Measurements from ENCODE around the gene CRAMP1.

The CRAMP1 gene

DNA sequence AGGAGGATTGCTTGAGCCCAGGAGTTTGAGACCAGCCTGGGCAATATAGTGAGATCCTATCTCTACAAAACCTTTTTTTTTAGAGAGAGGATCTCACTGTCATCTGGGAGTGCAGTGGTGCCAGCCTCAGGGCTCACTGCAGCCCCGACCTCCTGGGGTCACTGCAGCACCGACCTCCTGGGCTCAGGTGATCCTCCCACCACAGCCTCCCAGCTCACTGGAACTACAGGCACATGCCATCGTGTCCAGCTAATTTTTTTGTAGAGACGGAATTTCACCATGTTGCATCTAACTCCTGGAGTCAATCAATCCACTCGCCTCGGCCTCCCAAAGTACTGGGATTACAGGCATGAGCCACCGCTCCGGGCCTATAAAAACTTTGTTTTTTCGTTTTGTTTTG, 109.2 kb downstream of the CRAMP1 start:
- no peak for DNase-seq

DNA sequence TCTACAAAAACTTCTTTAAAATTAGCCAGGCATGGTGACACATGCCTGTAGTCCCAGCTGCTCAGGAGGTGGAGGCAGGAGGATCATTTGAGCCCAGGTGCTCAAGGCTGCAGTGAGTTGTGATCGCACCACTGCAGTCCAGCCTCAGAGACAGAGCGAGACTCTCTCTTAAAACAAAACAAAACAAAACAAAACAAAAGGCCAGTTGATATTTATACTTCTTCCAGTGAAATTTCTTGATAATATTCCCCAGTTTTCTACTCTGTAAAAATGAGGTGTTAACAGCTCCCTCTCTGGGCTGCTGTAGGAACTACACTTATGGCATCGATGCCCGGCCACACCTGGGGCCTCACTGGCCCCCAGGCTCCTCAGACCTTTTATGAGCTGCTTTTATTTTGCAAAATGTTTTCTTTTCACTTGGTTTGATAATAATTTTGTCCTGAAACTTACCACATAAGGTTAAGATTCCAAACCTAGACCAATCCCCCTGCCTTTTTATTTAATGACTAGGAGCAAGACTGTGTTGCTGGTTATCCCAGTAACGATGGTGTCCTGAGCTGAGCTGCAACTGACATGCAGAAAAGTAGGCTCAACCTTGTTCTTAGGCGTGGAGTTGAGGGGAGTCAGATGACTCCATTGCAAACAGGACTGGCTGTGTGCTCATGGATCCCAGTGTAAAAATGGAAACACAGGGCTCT, 111.4 kb downstream of the CRAMP1 start:
- DNase-seq: peak; percentile 38 to 61

DNA sequence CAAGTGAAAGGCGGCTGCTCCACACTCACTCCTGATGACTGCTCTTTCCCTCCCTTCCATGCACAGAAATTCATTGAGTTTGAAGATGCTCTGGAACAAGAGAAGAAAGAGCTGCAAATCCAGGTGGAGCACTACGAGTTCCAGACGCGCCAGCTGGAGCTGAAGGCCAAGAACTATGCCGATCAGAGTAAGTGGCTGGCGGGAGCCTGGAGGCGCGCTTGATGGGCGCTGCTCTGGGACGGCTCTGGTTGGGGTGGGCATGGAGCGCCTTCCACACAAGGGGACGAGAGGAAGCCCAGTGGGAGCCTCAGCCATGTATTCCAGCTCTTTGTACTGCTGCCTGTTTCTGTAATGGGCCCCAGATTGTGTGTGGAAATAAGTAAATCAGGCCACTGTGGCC, 112.3 kb downstream of the CRAMP1 start:
- DNase-seq: no peak

DNA sequence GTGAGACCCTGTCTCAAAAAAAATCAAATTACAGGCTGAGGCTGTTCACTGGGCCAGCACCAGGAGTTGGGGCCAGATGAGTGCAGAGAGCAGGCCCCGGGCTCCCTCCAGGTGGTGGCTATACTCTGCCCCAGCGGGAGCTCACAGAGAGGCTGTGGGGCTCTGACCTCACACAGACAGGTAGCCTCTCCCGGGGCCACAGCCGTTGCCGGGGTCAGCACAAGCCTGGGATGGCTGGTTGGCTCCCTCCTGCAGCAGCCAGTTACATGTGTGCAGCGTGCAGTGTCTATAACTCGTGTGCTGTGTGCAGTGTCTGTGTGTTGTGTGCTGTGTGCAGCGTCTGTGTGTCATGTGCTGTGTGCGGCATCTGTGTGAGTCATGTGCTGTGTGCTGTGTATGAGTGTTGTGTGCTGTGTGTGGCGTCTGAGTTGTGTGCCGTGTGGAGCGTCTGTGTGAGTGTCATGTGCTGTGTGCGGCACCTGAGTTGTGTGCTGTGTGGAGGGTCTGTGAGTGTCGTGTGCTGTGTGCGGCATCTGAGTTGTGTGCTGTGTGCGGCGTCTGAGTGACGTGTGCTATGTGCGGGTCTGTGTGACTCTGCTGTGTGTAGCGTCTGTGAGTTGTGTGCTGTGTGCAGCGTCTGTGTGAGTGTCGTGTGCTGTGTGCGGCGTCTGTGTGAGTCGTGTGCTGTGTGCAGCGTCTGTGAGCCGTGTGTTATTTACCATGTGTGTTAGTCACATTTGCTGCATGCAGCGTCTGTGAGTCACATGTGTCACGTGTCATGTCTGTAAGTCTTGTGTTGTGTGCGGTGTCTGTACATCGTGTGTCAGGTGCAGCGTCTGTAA, 114.7 kb downstream of the CRAMP1 start:
- DNase-seq: no peak
